ENCODE data around the gene KRT2.

KRT2 gene

GRCh38 chr12:52630008-52630500, 22.0 kb downstream of the KRT2 start:
- no peaks in the 10 kb centered on the region for H3K4me1 ChIP-seq (ENCODE audit: control insufficient read depth, insufficient read depth, low read length)
- no peaks in the 10 kb centered on the region for H3K9me3 ChIP-seq (ENCODE audit: control insufficient read depth, insufficient read depth, low read depth, low read length)
- no peak overlapping the region for H3K4me3 ChIP-seq (ENCODE audit: low read depth, low read length)
- no peak overlapping the region for H3K27ac ChIP-seq (ENCODE audit: low read depth, low read length)
- no peaks in the 10 kb centered on the region for H3K36me3 ChIP-seq (ENCODE audit: control insufficient read depth, insufficient read depth, low read length)
- no peaks in the 10 kb centered on the region; the same call in 1 of the 2 replicates for H3K27me3 ChIP-seq (ENCODE audit: control insufficient read depth, insufficient read depth, low read length)
- no peak overlapping the region for H3K9ac ChIP-seq (ENCODE audit: low read length)

GRCh38 chr12:52629281-52630007, 22.6 kb downstream of the KRT2 start:
- no peak overlapping the region for H3K4me3 ChIP-seq (ENCODE audit: low read depth, low read length)
- H3K27me3 ChIP-seq (ENCODE audit: control insufficient read depth, insufficient read depth, low read length) = no peaks in the 10 kb centered on the region; the same call in 1 of the 2 replicates
- no peaks in the 10 kb centered on the region for H3K4me1 ChIP-seq (ENCODE audit: control insufficient read depth, insufficient read depth, low read length)
- no peak overlapping the region for H3K9ac ChIP-seq (ENCODE audit: low read length)
- no peaks in the 10 kb centered on the region for H3K36me3 ChIP-seq (ENCODE audit: control insufficient read depth, insufficient read depth, low read length)
- no peaks in the 10 kb centered on the region for H3K9me3 ChIP-seq (ENCODE audit: control insufficient read depth, insufficient read depth, low read depth, low read length)
- no peak overlapping the region for H3K27ac ChIP-seq (ENCODE audit: low read depth, low read length)

GRCh38 chr12:52628841-52629240, 23.2 kb downstream of the KRT2 start:
- H3K27ac ChIP-seq (ENCODE audit: low read depth, low read length) = no peak overlapping the region
- H3K9ac ChIP-seq (ENCODE audit: low read length) = no peak overlapping the region
- no peak overlapping the region for H3K4me3 ChIP-seq (ENCODE audit: low read depth, low read length)
- H3K36me3 ChIP-seq (ENCODE audit: control insufficient read depth, insufficient read depth, low read length) = no peaks in the 10 kb centered on the region
- no peaks in the 10 kb centered on the region; the same call in 1 of the 2 replicates for H3K27me3 ChIP-seq (ENCODE audit: control insufficient read depth, insufficient read depth, low read length)
- no peaks in the 10 kb centered on the region for H3K4me1 ChIP-seq (ENCODE audit: control insufficient read depth, insufficient read depth, low read length)
- H3K9me3 ChIP-seq (ENCODE audit: control insufficient read depth, insufficient read depth, low read depth, low read length) = no peaks in the 10 kb centered on the region

GRCh38 chr12:52628111-52628507, 23.9 kb downstream of the KRT2 start:
- H3K9ac ChIP-seq (ENCODE audit: low read length) = no peak overlapping the region
- no peak overlapping the region for H3K4me3 ChIP-seq (ENCODE audit: low read depth, low read length)
- H3K36me3 ChIP-seq (ENCODE audit: control insufficient read depth, insufficient read depth, low read length) = no peaks in the 10 kb centered on the region
- no peak overlapping the region for H3K27ac ChIP-seq (ENCODE audit: low read depth, low read length)
- no peaks in the 10 kb centered on the region; the same call in 1 of the 2 replicates for H3K27me3 ChIP-seq (ENCODE audit: control insufficient read depth, insufficient read depth, low read length)
- no peaks in the 10 kb centered on the region for H3K9me3 ChIP-seq (ENCODE audit: control insufficient read depth, insufficient read depth, low read depth, low read length)
- no peaks in the 10 kb centered on the region for H3K4me1 ChIP-seq (ENCODE audit: control insufficient read depth, insufficient read depth, low read length)

- Histone ChIP-seq H3K4me1 (ENCODE audit: control insufficient read depth, insufficient read depth, low read length) (no peaks in the 10 kb centered on the region), H3K9ac (ENCODE audit: low read length) (no peak overlapping the region), H3K9me3 (ENCODE audit: control insufficient read depth, insufficient read depth, low read depth, low read length) (no peaks in the 10 kb centered on the region), H3K36me3 (ENCODE audit: control insufficient read depth, insufficient read depth, low read length) (no peaks in the 10 kb centered on the region), H3K4me3 (ENCODE audit: low read depth, low read length) (no peak overlapping the region), H3K27me3 (ENCODE audit: control insufficient read depth, insufficient read depth, low read length) (no peaks in the 10 kb centered on the region; the same call in 1 of the 2 replicates), H3K27ac (ENCODE audit: low read depth, low read length) (no peak overlapping the region)
Measured at GRCh38 chr12:52627395-52628110, 24.5 kb downstream of the KRT2 start.

GRCh38 chr12:52622349-52622748, 29.7 kb downstream of the KRT2 start:
- no peaks in the 10 kb centered on the region for H3K9me3 ChIP-seq (ENCODE audit: control insufficient read depth, insufficient read depth, low read depth, low read length)
- H3K4me3 ChIP-seq (ENCODE audit: low read depth, low read length) = no peak overlapping the region
- H3K27ac ChIP-seq (ENCODE audit: low read depth, low read length) = no peak overlapping the region
- H3K27me3 ChIP-seq (ENCODE audit: control insufficient read depth, insufficient read depth, low read length) = peaks cover 4% of the 10 kb centered on the region; the same call in 1 of the 2 replicates
- H3K4me1 ChIP-seq (ENCODE audit: control insufficient read depth, insufficient read depth, low read length) = no peaks in the 10 kb centered on the region
- no peak overlapping the region for H3K9ac ChIP-seq (ENCODE audit: low read length)
- H3K36me3 ChIP-seq (ENCODE audit: control insufficient read depth, insufficient read depth, low read length) = no peaks in the 10 kb centered on the region

GRCh38 chr12:52618866-52619265, 33.1 kb downstream of the KRT2 start:
- Histone ChIP-seq H3K4me1 (ENCODE audit: control insufficient read depth, insufficient read depth, low read length) (no peaks in the 10 kb centered on the region), H3K4me3 (ENCODE audit: low read depth, low read length) (no peak overlapping the region), H3K27ac (ENCODE audit: low read depth, low read length) (no peak overlapping the region), H3K9ac (ENCODE audit: low read length) (no peak overlapping the region), H3K36me3 (ENCODE audit: control insufficient read depth, insufficient read depth, low read length) (no peaks in the 10 kb centered on the region), H3K9me3 (ENCODE audit: control insufficient read depth, insufficient read depth, low read depth, low read length) (no peaks in the 10 kb centered on the region), H3K27me3 (ENCODE audit: control insufficient read depth, insufficient read depth, low read length) (peaks cover 8% of the 10 kb centered on the region; the same call in 1 of the 2 replicates)

GRCh38 chr12:52618216-52618615, 33.8 kb downstream of the KRT2 start, which contains the start of gene KRT73:
TSS of gene KRT73 (minus strand) at chr12:52618559. CDS start at chr12:52618524, 35 bp downstream.
- Histone ChIP-seq H3K9me3 (ENCODE audit: control insufficient read depth, insufficient read depth, low read depth, low read length) (no peaks in the 10 kb centered on the region), H3K27ac (ENCODE audit: low read depth, low read length) (no peak within 1 kb of the TSS), H3K36me3 (ENCODE audit: control insufficient read depth, insufficient read depth, low read length) (no peaks in the 10 kb centered on the region), H3K9ac (ENCODE audit: low read length) (no peak within 1 kb of the TSS), H3K4me3 (ENCODE audit: low read depth, low read length) (no peak within 1 kb of the TSS), H3K4me1 (ENCODE audit: control insufficient read depth, insufficient read depth, low read length) (no peaks in the 10 kb centered on the region), H3K27me3 (ENCODE audit: control insufficient read depth, insufficient read depth, low read length) (peaks cover 8% of the 10 kb centered on the region; the same call in 1 of the 2 replicates)

GRCh38 chr12:52617403-52617785, 34.6 kb downstream of the KRT2 start:
- H3K4me1 ChIP-seq (ENCODE audit: control insufficient read depth, insufficient read depth, low read length) = no peaks in the 10 kb centered on the region; the same call in 1 of the 2 replicates
- H3K27me3 ChIP-seq (ENCODE audit: control insufficient read depth, insufficient read depth, low read length) = peaks cover 13% of the 10 kb centered on the region; the same call in 1 of the 2 replicates
- no peak overlapping the region for H3K4me3 ChIP-seq (ENCODE audit: low read depth, low read length)
- H3K27ac ChIP-seq (ENCODE audit: low read depth, low read length) = no peak overlapping the region
- no peaks in the 10 kb centered on the region for H3K36me3 ChIP-seq (ENCODE audit: control insufficient read depth, insufficient read depth, low read length)
- no peak overlapping the region for H3K9ac ChIP-seq (ENCODE audit: low read length)
- no peaks in the 10 kb centered on the region for H3K9me3 ChIP-seq (ENCODE audit: control insufficient read depth, insufficient read depth, low read depth, low read length)

GRCh38 chr12:52616680-52617402, 35.2 kb downstream of the KRT2 start:
- H3K4me3 ChIP-seq (ENCODE audit: low read depth, low read length) = no peak overlapping the region
- H3K27ac ChIP-seq (ENCODE audit: low read depth, low read length) = no peak overlapping the region
- H3K36me3 ChIP-seq (ENCODE audit: control insufficient read depth, insufficient read depth, low read length) = no peaks in the 10 kb centered on the region
- peaks cover 16% of the 10 kb centered on the region; the same call in 1 of the 2 replicates for H3K27me3 ChIP-seq (ENCODE audit: control insufficient read depth, insufficient read depth, low read length)
- H3K9me3 ChIP-seq (ENCODE audit: control insufficient read depth, insufficient read depth, low read depth, low read length) = no peaks in the 10 kb centered on the region
- H3K4me1 ChIP-seq (ENCODE audit: control insufficient read depth, insufficient read depth, low read length) = no peaks in the 10 kb centered on the region; the same call in 1 of the 2 replicates
- H3K9ac ChIP-seq (ENCODE audit: low read length) = no peak overlapping the region

Measured in HUES6 (cell line).